ENCODE measurements around the gene SLC25A52. TPM values are rescaled to one million over a fixed set of nuclear protein-coding genes. Genes with fewer than 3 reads are reported as not detected.

The SLC25A52 gene
- total and polyA plus RNA-seq, 7 donors: not detected

DNA sequence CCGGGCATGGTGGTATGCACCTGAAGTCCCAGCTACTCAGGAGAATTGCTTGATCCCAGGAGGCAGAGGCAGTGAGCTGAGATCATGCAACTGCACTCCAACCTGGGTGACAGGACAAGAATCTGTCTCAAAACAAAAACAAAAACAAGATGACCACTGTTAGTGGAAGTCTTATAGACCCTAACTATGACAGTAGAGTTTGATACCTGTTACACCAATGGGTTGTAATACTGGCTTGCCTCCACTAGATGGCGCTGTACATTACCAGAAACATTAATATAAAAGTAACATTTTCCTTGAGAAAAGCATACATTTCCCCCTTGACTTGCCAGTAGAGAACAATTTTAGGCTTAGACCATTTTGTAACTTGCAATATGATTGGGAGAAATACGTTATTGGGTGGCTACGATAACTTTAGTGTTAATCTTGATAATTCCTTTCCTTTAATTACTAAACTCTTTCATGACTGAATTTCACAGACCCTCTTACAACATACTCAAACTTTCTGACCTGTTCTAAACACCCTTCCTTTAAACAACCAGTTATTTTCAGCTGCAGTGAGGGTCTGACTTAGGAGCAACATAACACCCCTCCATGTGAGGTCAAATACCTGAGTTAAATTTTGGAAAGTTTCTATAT is 19.5 kb downstream of the SLC25A52 start:
- Histone ChIP-seq H3K36me3 (no peaks in the 10 kb centered on the region), H3K9me3 (no peaks in the 10 kb centered on the region), H3K27ac (no peak overlapping the region), H3K27me3 (no peaks in the 10 kb centered on the region), H3K4me3 (no peak overlapping the region), H3K4me1 (no peaks in the 10 kb centered on the region)
- intact Hi-C loops (cut with DNase I): loop anchor here (5.0 kb wide), 1 partner anchor 236 kb away; no protein-coding TSS in a partner anchor
- WGBS, 2 donors: 61 to 65% methylated on average over 4 of the region's 4 CpGs
- no peak for TF ChIP-seq EP300 (IDR thresholded peaks at IDR 0.05)
- TF ChIP-seq POLR2A (IDR thresholded peaks at IDR 0.05): no peak
- no peak for TF ChIP-seq POLR2AphosphoS5 (IDR thresholded peaks at IDR 0.05)
- TF ChIP-seq, protein P1, sequence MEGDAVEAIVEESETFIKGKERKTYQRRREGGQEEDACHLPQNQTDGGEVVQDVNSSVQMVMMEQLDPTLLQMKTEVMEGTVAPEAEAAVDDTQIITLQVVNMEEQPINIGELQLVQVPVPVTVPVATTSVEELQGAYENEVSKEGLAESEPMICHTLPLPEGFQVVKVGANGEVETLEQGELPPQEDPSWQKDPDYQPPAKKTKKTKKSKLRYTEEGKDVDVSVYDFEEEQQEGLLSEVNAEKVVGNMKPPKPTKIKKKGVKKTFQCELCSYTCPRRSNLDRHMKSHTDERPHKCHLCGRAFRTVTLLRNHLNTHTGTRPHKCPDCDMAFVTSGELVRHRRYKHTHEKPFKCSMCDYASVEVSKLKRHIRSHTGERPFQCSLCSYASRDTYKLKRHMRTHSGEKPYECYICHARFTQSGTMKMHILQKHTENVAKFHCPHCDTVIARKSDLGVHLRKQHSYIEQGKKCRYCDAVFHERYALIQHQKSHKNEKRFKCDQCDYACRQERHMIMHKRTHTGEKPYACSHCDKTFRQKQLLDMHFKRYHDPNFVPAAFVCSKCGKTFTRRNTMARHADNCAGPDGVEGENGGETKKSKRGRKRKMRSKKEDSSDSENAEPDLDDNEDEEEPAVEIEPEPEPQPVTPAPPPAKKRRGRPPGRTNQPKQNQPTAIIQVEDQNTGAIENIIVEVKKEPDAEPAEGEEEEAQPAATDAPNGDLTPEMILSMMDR (IDR thresholded peaks at IDR 0.05): peak; percentile 37 to 89 (median 64)
- DNase-seq: no peak

DNA sequence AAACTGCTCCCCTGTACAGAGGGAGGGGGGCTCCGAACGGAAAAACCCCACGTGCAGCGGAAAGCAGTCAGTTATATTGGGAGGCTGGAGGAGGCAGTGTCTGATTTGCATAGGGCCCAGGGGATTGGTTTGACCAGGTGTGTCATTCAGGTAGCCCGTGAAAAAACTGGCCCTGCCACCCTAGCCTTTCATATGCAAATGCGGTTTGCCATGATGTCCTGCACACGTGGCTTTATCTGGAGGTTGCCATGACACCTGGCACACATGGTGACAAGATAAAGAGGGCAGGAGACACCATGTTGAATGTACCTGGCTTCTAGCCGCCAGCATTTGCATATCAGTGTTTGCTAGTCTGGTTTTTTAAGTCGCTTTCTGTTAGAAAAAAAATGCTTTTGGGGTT is 20.5 kb downstream of the SLC25A52 start:
- WGBS, 2 donors: 83 to 87% methylated on average over 9 of the region's 9 CpGs
- Histone ChIP-seq H3K4me1 (no peaks in the 10 kb centered on the region), H3K27me3 (no peaks in the 10 kb centered on the region), H3K36me3 (no peaks in the 10 kb centered on the region), H3K4me3 (no peak overlapping the region), H3K9me3 (no peaks in the 10 kb centered on the region), H3K27ac (no peak overlapping the region)
- intact Hi-C loops (cut with DNase I): loop anchor here (5.0 kb wide), 1 partner anchor 237 kb away; no protein-coding TSS in a partner anchor
- no peak for DNase-seq
- TF ChIP-seq POLR2AphosphoS5 (IDR thresholded peaks at IDR 0.05): no peak
- TF ChIP-seq EP300 (IDR thresholded peaks at IDR 0.05): no peak
- TF ChIP-seq, protein P1 (IDR thresholded peaks at IDR 0.05): no peak

DNA sequence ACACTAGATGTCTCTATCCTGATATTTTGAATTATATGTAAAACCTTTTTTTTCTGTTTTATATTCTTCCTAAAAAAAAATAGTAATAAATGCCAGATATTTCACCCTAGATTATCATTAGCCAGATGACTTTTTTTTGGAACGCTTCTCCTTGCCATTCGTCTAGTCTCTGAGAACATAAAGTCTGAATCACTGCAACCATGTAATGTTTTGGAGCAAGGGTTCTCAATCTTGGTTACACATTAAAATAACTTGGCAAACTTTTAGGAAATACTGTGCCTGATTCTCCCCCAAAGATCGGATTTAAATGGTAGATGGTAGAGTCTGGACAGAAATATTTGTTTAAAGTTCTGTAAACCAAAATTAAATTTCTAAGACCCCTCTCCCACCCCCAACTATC is 21.0 kb downstream of the SLC25A52 start:
- no peak overlapping the region for H3K4me3 ChIP-seq
- no peak for DNase-seq
- WGBS, 2 donors: 90 to 93% methylated on average over 3 of the region's 3 CpGs
- H3K4me1 ChIP-seq: no peaks in the 10 kb centered on the region
- intact Hi-C loops (cut with DNase I): loop anchor here (5.0 kb wide), 1 partner anchor 238 kb away; no protein-coding TSS in a partner anchor
- no peaks in the 10 kb centered on the region for H3K9me3 ChIP-seq
- TF ChIP-seq EP300 (IDR thresholded peaks at IDR 0.05) (no peak), POLR2AphosphoS5 (IDR thresholded peaks at IDR 0.05) (no peak), POLR2A (IDR thresholded peaks at IDR 0.05) (no peak)
- TF ChIP-seq, protein P1 (IDR thresholded peaks at IDR 0.05): no peak
- H3K27me3 ChIP-seq: no peaks in the 10 kb centered on the region
- H3K36me3 ChIP-seq: no peaks in the 10 kb centered on the region
- H3K27ac ChIP-seq: no peak overlapping the region

DNA sequence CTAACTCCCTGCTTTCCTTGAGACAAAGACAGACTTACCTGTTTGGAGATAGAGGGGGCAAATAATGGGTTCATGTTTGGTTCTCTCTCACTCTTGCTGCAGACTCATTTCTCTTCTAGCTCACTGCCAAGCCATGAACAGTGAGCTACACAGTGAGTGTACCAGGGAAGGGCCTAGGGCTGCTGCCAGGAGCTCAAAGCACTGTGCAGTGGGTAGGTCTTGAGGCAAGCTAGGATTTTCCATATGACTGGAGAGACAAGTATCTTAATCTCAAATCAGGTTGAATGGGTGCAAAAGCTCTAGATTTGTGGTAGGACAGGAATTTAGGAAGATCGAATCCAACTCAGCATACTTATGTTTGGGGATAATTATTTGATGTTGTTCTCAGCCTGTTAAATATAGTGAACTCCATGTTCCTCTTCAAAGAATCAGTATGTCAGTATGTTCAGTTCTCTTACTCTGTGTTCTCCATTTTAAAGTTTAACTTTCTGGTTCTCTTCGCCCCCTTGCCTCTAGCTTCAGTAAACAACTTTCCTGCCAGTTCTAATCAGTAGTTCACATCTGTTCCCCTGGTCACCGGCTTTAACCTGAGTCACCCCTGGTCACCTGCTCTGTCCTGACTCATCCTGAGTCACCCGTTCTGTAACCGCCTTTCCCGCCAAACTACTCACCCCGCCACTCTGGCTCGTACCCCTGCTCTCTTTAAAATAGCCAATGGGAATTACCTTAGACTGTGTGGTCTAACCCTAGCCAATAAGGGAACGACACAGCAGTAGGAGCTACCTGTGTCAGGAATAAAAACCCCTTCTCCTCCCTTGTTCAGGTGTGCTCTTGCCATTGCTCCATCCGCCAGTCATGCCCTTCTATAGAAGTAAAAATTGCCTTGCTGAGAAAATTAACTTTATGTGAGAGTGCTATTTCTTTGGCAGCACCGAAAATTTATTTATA is 21.9 kb downstream of the SLC25A52 start:
- Histone ChIP-seq H3K4me1 (no peaks in the 10 kb centered on the region), H3K27ac (no peak overlapping the region), H3K9me3 (no peaks in the 10 kb centered on the region), H3K4me3 (no peak overlapping the region), H3K27me3 (no peaks in the 10 kb centered on the region), H3K36me3 (no peaks in the 10 kb centered on the region)
- TF ChIP-seq EP300 (IDR thresholded peaks at IDR 0.05): no peak
- no peak for TF ChIP-seq POLR2AphosphoS5 (IDR thresholded peaks at IDR 0.05)
- TF ChIP-seq, protein P1 (IDR thresholded peaks at IDR 0.05): no peak
- no peak for TF ChIP-seq POLR2A (IDR thresholded peaks at IDR 0.05)
- intact Hi-C loops (cut with DNase I): no loop called here
- DNase-seq: no peak
- 86 to 91% methylated on average over 11 of the region's 11 CpGs for WGBS, 2 donors

All from sigmoid colon (tissue), 7 donors.